Measurements from ENCODE around the gene ECT2L.
A peak's percentile ranks its signal among the peaks of the same experiment; 100 is the strongest.

Gene ECT2L

DNA sequence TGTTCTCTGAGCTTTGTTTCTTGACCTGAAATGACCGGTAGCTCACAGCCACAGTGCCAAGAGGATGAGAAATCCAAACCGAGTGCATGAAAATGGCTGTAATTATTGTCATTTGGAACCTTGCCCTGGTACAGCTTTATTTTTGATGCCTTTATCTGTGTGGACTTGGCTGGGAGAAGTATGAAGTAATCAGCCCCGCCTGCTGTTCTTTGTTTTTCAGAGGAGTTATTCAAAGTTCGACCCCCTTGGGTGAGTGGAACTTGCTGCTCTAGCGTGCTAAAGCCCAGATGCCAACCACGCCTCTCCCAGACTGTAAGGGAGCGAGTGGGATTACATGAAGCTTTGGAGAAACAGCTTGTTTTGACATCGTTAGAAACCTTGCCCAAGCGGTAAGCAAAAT is 48.3 kb downstream of the ECT2L start:
- peak overlapping the region; percentile 26; the same call in 1 of the 2 replicates for H3K27ac ChIP-seq
- TF ChIP-seq, protein P1, sequence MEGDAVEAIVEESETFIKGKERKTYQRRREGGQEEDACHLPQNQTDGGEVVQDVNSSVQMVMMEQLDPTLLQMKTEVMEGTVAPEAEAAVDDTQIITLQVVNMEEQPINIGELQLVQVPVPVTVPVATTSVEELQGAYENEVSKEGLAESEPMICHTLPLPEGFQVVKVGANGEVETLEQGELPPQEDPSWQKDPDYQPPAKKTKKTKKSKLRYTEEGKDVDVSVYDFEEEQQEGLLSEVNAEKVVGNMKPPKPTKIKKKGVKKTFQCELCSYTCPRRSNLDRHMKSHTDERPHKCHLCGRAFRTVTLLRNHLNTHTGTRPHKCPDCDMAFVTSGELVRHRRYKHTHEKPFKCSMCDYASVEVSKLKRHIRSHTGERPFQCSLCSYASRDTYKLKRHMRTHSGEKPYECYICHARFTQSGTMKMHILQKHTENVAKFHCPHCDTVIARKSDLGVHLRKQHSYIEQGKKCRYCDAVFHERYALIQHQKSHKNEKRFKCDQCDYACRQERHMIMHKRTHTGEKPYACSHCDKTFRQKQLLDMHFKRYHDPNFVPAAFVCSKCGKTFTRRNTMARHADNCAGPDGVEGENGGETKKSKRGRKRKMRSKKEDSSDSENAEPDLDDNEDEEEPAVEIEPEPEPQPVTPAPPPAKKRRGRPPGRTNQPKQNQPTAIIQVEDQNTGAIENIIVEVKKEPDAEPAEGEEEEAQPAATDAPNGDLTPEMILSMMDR (conservative IDR thresholded peaks at IDR 0.05), result no peak

GRCh38 chr6:138847884-138848283 is 52.0 kb downstream of the ECT2L start:
- no peak overlapping the region for H3K27ac ChIP-seq
- TF ChIP-seq, protein P1 (conservative IDR thresholded peaks at IDR 0.05), result no peak

DNA sequence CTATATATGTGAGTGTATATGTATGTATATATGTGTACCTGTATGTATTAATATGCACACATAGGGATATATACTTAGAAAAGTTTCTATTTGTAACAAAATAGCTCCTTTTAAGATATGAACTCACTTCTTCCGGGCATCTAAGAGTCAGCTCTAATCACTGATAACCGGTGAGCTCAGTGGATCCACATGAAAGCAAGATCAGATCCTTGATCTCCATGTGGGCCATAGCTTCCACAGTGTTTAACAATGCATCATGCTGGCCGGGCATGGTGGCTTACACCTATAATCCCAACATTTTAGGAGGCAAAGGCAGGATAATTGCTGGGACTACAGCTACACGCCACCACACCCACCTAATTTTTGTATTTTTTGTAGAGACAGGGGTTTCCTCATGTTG is 52.6 kb downstream of the ECT2L start:
- TF ChIP-seq, protein P1 (conservative IDR thresholded peaks at IDR 0.05), result no peak
- no peak overlapping the region for H3K27ac ChIP-seq

DNA sequence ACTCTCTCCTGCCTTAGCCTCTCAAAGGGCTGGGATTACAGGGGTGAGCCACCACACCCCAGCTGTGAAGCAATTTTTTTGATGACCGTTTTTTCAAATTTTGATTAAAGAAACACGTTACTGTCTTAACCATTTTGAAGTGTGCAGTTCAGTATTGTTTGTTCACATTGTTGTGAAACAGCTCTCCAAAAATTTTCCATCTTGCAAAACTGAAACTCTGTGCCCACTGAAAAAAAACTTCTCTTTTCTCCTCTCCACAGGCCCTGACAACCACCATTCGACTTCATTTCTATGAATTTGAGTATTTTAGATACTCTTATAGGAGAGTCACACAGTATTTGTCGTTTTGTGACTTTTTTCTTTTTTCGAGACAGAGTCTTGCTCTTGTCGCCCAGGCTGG is 53.9 kb downstream of the ECT2L start:
- no peak overlapping the region for H3K27ac ChIP-seq
- TF ChIP-seq, protein P1 (conservative IDR thresholded peaks at IDR 0.05), result no peak

GRCh38 chr6:138856654-138857053 is 60.8 kb downstream of the ECT2L start:
- no peak overlapping the region for H3K27ac ChIP-seq
- TF ChIP-seq, protein P1 (conservative IDR thresholded peaks at IDR 0.05), result no peak

GRCh38 chr6:138857775-138858174 is 61.9 kb downstream of the ECT2L start:
- TF ChIP-seq, protein P1 (conservative IDR thresholded peaks at IDR 0.05), result no peak
- H3K27ac ChIP-seq, result no peak overlapping the region

GRCh38 chr6:138862456-138862855 is 66.6 kb downstream of the ECT2L start:
- H3K27ac ChIP-seq, result no peak overlapping the region
- TF ChIP-seq, protein P1 (conservative IDR thresholded peaks at IDR 0.05), result no peak

- TF ChIP-seq, protein P1 (conservative IDR thresholded peaks at IDR 0.05), result no peak
- no peak overlapping the region for H3K27ac ChIP-seq
These were observed 67.4 kb downstream of the ECT2L start for GRCh38 chr6:138863321-138863720.

Data from VCaP (cell line).